ENCODE data around the gene ELMO1.

DNA sequence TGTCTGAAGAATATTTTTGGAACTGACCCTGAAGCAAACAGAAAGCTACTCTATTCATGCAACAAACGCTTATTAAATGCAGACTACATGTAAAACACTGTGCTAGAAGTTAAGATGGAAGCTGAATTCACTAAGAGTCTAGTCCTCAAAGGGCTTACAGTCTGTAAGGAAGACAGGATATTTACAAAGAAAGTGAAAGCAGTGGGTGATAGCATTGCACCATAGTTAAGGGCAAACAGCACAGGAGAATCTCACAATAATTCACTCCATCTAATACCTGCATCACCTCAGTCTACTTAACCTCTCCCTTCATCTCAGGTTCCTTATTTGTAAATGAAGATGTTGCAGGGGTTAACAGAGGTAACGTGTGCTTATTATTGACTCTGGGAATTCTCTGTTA, 364.4 kb downstream of the ELMO1 start:
- TF ChIP-seq, protein P1, sequence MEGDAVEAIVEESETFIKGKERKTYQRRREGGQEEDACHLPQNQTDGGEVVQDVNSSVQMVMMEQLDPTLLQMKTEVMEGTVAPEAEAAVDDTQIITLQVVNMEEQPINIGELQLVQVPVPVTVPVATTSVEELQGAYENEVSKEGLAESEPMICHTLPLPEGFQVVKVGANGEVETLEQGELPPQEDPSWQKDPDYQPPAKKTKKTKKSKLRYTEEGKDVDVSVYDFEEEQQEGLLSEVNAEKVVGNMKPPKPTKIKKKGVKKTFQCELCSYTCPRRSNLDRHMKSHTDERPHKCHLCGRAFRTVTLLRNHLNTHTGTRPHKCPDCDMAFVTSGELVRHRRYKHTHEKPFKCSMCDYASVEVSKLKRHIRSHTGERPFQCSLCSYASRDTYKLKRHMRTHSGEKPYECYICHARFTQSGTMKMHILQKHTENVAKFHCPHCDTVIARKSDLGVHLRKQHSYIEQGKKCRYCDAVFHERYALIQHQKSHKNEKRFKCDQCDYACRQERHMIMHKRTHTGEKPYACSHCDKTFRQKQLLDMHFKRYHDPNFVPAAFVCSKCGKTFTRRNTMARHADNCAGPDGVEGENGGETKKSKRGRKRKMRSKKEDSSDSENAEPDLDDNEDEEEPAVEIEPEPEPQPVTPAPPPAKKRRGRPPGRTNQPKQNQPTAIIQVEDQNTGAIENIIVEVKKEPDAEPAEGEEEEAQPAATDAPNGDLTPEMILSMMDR (IDR thresholded peaks at IDR 0.05), result no peak
- TF ChIP-seq EP300 (IDR thresholded peaks at IDR 0.05), result no peak
